NOMO-1 treated with dmso at 0.1 percent for 144 hours (cell line): ENCODE results near the gene CUX1.
"Not testable (repeated sequence)": the region's sequence is repeated elsewhere in the genome, so short reads cannot be mapped to it uniquely, and the experiment has no call there.

Source experiments
- DNase-seq: peaks from one replicate; lab custom pipeline; 2025; ENCODE audit not compliant: unreplicated experiment; lab: John Stamatoyannopoulos, UW

CUX1 gene

DNA sequence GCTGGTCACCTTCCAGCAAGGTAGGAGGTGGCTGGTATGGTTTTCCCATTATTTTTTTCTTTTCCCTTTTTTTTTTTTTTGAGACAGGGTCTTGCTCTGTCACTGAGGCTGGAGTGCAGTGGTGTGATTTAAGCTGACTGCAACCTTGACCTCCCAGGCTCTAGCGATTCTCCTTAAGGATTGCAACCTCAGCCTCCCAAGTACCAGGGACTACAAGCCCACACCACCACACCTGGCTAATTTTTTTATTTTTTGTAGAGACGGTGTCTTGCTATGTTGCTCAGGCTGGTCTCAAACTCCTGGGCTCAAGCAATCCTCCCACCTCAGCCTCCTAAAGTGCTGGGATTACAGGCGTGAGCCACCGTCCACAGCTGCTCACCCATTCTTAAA, 24.7 kb upstream of the CUX1 start:
- not testable (repeated sequence) for DNase-seq

DNA sequence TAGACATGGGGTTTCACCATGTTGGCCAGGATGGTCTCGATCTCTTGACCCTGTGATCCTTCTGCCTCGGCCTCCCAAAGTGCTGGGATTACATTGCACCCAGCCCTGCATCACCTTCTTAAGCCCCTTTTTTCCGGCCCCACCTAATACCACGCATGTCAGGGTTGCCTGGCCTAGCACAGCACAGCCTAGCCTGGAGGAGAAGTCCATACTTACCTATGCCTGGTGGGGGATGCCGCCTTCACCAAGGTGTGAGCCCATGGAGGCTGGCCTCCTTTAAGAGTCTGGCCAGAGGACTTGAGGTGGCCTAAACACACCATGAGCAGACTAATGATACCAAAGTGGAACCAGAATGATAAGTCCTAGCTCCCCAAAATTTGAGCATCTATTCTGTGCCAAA, 22.0 kb upstream of the CUX1 start:
- no peak for DNase-seq

DNA sequence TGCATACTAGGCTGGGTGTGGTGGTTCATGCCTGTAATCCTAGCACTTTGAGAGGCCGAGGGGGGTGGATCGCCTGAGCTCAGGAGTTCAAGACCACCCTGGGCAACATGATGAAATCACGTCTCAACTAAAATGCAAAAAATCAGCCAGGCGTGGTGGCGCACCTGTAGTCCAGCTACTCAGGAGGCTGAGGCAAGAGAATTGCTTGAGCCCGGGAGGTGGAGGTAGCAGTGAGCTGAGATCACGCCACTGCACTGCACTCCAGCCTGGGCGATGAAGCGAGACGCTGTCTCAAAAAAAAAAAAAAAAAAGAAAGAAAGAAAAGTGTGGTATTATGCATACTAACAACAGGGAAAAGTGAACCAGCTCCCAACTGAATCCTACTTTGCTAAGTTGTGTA, 19.3 kb upstream of the CUX1 start:
- not testable (repeated sequence) for DNase-seq

DNA sequence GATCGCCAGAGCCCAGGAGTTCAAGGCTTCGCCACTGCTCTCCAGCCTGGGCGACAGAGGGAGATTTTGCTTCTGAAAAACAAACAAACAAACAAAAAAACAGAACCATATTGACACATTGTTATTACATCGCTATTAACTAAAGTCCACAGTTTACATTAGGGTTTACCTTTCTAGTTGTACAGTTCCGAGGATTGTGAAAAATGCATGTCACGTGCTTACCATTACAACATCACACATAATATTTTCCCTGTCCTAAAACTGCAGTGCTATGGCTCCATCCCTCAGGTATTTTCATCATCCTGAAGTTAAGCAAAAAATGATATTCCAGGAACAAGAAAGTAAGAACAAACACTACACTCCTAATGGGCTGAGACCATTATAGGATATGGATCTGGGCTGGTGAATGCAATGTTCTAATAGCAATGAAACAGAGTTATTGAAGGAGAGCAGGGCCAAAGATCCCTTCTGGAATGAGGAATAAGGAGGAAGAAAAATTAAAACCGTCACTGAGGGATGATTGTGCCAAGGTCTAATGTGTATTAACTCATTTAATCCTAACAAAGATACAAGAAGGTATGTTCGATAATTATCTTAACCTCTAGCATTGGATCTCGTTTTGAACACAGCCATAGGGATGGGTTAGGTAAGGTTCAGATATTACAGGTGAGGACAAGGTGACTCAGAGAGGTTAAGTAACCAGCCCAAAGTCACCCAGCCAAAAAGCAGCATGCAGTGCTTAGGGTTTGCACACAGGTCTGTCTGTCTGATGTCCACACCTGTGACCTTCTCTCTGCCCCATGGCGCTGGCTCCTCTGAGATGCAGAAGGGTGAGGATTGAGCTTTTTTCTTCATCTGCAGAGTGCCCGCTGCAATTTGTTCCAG, 14.0 kb upstream of the CUX1 start:
- DNase-seq = no peak

DNA sequence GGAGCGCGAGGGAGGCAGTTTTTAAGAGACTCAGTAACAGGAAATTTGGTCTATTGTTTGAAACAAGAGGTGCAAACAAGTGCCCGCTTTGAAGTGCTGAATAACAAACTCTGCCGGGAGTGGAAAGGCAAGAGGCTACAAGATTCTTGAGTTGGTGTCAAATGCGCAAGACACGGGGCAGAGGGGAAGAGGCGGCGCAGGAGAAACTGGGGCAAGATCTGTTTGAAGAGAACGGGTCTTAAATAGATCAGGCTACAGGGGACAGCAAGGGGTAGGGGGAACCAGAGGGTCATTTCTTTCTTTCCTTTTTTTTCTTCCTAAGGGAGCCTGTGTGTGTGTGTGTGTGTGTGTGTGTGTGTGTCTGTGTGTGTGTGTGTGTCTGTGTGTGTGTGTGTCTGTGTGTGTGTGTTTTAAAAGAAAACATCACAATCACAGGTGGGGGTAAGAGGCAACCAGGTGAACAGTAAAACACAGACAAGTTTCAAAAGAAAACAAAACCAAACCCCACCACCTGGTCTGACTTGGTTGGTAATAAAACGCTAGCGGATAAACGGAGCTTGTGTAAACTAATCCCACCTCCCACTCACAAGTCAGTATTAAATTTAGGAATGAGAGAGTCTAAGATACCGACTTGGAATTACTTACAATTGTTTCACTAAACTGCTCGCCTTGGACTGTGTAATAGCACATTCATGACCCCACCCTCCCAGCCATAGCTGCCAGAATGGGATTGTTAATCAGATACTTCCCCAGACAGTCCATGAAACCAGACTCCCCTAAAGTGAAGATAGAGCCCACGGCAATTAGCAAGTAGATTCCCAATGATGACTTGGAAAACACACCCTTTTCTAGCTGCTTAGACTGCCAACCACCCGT, 13.1 kb upstream of the CUX1 start:
- no peak for DNase-seq

DNA sequence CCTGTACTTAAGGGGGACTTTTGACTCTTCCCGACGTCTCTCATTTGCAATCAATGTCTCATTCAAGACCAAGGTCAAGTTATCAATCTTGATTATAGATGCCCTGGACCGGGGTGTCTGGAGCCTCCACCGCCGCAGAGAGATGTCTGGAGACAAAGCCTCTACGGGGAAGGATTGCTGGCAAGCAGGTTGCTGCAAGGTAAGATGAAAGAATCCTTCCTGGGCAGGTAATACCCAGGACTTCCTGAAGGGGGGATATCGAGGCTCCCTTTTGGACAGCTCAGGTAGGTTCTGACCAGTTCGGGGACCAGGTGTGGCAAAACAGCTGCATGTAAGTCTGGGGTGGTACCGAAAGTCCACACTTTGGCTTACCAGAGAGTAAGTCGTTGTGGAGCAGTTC, 12.5 kb upstream of the CUX1 start:
- DNase-seq = no peak

DNA sequence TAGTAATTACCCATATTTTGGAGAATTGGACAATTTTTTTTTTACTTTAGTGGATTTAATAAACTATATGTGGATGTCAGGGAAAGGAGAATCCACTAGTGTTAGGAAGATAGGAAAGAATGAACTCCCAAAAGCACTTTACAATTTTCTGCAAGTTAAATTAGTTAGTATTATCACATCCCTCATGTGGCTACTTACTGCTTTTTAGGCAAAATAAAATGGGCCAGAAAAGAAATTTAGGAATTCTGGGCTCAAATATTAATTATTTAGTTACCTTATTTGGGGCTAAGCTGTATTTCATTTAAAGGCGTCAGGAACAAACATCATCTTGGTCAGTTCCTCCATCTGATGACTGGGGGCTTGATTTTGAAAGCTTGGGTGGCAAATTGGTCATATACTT, 4.8 kb upstream of the CUX1 start:
- no peak for DNase-seq

DNA sequence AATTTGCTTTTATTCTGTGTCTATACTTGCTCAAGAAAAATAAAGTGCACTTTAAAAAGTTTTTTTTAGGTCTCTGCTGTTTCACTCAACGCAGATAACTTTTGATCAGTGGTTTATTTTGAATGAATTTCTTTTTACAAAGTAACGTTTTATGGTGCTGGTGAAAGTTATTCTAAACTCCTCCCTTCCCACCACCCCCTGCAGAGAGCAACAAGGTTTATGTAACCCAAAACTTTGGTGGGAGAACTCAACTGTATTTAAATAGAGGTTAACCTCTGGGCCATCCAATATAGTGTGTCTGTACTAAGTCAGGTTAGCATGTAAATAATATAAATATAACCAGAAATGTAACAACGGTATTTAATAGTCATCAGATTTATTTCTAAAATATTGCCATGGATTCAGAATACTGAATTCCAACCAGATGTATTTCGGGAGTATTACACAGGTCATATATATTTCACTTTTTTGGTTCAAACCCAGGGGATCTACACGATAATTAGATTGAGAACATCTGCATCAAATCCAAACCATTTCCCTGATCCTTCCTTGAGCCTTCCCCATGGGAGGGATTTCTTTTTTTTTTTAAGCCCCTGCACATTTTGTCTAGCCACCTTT, 3.9 kb upstream of the CUX1 start:
- DNase-seq = no peak

DNA sequence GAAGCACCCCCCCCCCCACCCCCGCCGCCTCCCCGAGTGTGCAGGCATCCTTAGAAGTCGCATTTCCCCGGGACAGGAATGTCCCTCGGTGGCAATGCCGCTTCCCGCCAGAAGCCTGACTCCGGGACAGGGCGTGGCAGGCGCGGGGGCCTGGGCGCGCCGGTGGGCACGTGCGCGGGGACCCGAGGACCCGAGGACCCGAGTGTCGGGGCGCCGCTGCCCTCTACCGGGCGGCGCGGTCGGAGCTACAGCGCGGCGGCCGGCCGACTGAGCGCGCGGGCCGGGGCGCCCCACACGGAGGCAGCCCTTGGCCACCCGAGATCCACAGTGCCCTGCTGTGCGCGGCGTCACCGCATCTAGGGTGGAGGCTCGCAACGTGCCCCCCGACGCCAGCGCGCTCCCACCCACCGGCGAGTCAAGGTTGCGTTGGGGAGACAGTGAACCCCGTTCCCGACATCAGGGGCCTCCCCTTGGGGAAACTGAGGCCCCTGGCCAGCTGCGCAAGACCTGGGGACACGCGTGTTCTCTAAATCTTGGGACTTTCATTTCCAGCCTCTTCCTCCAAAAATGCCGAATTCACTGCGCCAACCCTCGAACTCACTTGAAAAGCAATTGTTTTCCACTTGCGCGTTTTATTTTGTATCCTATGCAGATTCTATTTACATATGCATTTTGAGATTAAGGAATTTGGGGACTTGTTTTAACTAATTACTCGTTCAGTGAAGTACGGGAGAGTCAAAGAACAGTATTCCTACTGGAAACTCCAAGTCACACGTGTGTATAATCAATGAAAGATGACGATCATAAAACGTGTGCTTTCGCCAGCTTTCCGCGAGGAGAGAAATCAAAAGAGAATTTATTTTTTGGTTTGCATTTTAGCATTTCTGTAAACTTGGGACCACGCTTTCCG, 3.1 kb upstream of the CUX1 start:
- DNase-seq = peak; percentile 68

DNA sequence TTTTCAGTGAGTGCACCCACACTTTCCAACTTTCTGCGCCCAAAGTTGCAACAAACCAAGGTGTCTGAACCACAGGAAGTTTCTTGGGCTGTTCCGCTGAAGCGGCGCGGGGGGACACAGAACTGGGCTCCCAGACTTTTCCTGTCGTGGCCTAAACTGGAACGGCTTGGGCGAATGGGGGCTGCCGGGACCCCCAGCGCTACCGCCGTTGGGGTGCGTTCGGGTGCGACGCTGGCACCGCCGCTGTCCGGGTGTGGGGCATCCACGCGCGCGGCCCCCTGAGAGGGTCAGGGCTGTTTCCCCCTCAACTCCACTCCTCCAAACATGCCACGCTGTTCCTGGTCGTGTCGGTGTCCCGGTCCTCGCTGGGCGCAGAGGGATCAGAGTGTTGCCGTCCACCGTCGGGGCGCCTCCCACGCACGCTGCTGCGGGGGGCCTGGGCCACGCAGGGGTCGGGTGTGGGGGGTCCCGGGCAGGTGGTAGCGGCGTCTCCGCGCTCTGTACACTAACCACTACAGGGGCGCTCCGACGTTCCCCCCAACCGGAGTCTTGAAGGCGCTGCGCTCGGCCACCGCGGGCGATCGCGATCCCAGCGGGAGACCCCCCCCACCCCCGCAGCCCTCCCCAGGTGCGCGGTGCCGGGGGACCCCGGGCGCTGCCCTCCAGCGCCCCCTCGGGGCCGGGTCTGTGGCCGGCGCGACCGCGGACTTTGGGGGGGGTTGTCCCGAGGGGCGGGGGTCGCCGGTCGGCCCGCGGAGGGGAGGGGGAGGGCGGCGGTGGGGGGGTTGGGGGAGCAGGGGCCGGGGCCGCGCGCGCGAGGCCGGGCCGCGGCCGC, 2.2 kb upstream of the CUX1 start:
- DNase-seq = peak; percentile 41

DNA sequence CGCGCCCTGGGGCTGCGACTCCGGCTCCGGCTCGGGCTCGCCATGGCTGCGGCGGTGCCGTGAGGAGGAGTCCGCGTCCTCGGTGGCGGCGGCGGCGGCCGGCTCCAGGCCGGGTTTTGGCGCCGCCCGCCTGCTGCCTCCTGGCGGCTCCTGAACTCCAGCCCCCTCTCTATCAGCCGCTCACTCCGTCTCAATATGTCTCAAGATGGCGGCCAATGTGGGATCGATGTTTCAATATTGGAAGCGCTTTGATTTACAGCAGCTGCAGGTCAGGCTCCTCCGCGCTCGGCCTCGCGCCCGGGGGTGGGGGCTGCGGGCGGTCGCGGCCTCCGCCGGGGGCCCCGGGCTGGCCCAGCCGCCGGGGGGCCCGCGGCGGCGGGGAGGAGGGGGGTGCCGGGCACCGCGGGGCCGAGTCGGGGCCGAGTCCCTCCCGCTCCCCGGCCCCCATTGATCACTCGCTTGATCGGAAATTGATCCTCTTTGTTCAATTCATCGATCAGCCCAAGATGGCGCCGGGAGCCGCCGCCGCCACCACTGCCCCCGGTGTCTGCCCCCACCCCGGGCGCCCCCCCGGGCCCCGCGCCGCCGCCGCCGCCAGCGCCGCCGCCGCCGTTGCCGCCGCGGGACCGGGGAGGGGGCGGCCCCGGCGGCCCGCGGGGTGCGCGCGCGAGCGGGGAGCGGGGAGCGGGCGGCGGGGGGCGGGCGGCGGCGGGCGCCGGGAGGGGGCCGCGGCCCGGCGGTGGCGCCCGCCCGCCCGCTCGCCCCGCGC, 1.4 kb upstream of the CUX1 start:
- peak; percentile 97 for DNase-seq

DNA sequence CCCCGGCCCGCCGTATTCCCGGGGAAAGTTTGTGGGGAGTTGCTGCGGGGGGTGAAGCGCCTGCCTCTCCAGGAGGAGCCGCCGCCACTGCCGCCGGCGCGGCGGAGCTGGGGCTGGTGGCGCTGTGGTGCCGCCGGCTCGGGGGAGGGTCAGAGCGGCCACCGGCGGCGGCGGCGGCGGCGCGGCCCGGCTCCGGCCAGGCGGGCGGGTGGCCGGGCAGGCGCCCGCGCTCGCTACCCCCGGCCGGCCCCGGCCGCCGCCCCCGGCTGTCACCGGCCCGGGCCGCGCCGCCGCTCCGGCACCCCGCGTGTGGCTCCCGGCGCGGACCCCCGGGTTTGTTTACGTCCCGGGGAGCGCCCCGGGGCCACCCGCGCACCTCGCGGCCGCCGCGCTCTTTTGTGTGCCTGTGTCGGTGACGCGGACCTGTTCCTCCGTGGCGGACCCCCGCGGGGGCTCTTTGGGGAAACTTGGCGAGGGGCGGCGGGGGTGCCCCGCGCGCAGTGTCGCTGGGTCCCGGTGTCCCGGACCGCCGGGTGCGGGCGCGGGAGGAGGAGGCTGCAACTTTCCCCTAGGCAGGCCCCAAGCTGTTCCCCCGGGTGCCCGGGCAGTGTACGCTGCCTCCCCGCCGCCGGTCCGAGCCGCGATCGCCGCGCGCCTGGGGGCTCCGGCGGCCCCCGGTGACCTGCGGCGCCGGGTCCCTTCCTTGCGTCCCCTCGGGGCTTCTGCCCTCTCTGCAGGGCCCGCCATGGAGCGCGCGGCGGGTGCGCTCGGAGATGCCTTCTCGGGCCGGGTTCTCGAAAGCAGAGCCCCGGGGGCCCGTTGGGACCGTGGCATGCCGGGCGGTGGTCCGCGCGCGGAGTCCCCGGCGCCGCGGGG, 593 bp upstream of the CUX1 start:
- no peak for DNase-seq

DNA sequence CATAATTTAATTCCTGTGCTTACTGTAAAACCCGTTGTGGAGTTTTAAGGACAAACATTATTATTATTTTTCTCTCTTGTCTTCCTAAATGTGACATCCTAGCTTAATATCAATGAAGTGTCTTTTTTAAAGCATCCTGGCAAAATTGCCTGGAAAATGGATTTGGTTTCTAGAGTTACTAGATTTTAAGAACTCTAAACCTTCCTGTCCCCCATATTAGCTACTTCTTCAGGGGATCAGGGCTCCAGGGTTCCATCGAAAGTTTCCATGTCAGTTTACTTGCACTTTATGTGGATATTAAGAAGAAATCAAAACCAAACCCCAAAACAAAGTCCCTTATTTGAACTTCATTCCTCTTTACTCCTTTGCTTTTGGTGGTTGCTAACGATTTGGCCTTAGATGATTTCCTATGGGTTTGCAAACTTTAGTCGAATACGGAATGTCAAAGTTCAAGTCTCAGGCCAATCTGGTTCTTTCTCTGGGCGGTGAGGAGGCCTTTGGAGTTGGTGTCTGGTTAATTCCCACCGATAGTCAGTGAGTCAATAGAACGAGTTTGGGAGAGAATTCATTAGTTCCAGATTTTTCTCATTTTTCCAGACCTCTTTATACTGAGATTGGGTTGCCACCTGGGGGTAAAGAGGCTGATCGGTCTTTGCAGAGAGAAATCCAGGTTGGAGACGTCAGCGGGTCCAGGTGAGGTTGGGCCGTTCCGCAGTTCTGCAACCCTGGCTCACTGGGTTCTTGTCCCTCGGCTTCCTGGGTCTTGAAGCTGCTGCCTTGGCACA, 1.1 kb downstream of the CUX1 start:
- DNase-seq = no peak

DNA sequence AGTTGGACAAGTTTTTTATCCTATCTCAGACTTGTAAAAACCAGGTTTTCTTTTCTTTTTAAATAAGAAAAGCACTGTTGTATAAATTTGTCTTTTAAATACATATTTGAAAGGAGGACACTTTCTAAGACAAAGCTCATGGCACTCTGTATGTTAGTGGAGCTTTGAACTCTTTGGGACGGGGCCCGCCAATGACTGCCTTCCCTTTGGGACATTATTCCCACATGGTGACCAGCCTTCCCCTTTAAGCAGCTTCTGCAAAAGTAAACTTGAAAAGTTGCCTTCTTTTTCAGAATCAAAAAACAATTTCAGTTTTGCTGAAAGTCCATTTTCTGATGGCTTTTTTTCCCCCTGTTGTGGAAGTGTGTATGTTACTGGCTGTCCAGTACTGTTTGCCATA, 1.8 kb downstream of the CUX1 start:
- no peak for DNase-seq

DNA sequence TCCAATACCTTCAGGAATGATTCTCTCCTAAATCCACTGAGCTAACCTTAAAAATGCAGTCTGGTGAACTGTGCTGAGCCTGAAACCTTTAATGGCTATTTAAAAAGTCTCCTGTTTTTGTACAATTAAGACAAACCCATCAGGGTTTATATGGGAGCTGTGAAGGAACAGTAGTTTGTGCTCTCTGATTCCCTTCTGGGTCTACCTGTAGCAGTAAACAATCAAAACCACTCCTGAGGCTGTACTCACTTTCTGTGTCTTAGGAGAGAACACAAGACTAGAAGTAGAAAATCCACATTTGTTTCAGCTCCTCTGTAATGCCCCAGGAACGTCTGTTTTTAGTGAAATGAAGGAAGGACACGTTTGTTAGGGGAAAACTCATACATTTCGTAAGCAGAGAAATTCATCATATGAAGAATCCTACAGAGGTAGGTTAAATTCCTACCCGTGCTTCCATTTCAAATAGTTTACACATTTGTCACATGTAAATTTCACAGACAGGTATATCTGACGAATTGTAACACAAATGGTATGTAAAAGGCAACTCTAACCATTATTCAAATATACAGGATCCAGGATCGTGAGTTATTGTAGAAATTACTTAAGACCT, 2.6 kb downstream of the CUX1 start:
- DNase-seq = no peak

DNA sequence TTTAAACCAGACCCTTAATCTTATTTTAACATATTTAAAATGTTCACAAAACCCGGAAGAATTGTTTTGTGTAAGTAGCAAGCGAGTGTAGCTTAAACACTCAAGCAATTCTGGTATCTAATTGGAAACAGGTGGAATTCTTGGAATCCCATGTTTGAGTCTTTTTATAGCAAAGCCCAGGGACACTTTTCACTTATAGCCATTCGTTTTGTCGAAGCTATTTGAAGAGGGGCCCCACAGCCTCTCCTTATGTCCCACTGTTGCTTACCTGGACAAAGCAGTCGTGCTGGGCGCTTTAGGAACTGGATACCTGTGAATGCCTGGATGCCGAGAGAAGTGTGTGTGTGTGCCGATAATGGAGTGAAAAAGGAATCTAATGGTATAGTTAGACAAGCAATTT, 3.3 kb downstream of the CUX1 start:
- no peak for DNase-seq

DNA sequence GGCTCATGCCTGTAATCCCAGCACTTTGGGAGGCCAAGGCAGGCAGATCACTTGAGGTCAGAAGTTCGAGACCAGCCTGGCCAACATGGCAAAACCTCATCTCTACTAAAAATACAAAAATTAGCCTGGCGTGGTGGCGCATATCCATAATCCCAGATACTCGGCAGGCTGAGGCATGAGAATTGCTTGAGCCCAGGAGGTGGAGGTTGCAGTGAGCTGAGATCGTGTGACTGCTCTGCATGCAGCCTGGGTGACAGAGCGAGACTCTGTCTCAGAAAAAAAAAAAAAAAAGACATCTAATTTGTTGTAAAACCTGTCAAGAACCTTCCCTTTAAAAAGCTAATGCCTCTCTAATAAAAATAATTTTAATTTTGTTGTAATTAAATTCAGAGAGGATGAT, 5.2 kb downstream of the CUX1 start:
- DNase-seq = not testable (repeated sequence)
